AG09319 (cell line): Measurements from ENCODE around the gene ZPBP2.
"Not testable (repeated sequence)": the region's sequence is repeated elsewhere in the genome, so short reads cannot be mapped to it uniquely, and the experiment has no call there.

Experiments used
- DNase-seq: peaks from one replicate; pipeline ENCODE4 v3.0.0-alpha.2; 2010; ENCODE audit warnings: low read depth; ENCODE audit errors: extremely low read depth
- CTCF ChIP-seq: IDR thresholded peaks from 2 replicates; pipeline ENCODE4 v1.5.1; 2011; ENCODE audit warnings: low read depth, mild to moderate bottlenecking, inconsistent platforms, low read length, moderate library complexity

ZPBP2 gene

GRCh38 chr17:39841134-39841683 lies 26.8 kb upstream of the ZPBP2 start:
- DNase-seq, result no peak
- TF ChIP-seq CTCF, result no peak

GRCh38 chr17:39845052-39845846 lies 22.8 kb upstream of the ZPBP2 start:
- DNase-seq, result no peak
- TF ChIP-seq CTCF, result no peak

GRCh38 chr17:39846205-39846604 lies 21.8 kb upstream of the ZPBP2 start:
- DNase-seq, result no peak
- no peak for TF ChIP-seq CTCF

DNA sequence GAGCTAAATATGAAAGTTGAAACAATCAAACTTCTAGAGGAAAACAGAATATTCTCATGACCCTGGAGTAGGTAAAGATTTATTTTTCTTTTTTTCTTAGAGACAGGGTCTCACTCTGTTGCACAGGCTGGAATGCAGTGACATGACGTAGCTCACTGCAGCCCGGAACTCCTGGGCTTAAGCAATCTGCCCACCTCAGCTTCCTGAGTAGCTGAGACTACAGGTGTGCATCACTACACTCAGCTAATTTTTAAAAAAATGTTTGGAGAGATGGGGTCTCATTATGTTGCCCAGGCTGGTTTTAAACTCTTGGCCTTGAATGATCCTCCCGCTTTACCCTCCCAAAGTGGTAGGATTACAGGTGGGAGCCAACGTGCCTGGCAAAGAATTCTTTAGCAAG lies 19.4 kb upstream of the ZPBP2 start:
- no peak for TF ChIP-seq CTCF
- no peak for DNase-seq

- not testable (repeated sequence) for DNase-seq
Measured at GRCh38 chr17:39850186-39850585, 17.8 kb upstream of the ZPBP2 start.

DNA sequence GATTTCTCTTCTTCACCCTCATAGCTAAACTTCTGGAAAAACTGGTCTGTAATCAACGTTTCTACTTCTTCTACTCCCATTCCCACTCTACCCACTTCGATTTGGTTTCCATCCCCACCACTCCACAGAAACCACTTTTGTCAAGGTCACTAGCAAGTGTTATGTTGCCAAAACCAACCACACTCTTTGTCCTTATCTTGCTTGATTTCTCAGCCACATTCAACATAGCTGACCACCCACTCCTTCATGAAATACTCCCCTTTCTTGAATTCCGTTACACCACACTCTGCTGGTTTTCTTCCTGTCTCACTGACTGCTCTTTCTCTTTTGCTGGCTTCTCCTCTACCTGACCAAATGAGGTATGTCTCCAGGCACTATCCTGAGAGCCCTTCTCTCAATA lies 15.8 kb upstream of the ZPBP2 start:
- TF ChIP-seq CTCF, result no peak
- DNase-seq, result no peak

GRCh38 chr17:39854909-39855308 lies 13.1 kb upstream of the ZPBP2 start:
- no peak for TF ChIP-seq CTCF
- no peak for DNase-seq

GRCh38 chr17:39855911-39856649 lies 11.9 kb upstream of the ZPBP2 start:
- not testable (repeated sequence) for DNase-seq
